ENCODE measurements around the gene RASD2.

RASD2 gene

GRCh38 chr22:35593071-35593890 is 52.6 kb downstream of the RASD2 start:
- Histone ChIP-seq H3K4me3 (ENCODE audit: low read depth, low read length) (no peak overlapping the region), H3K27me3 (ENCODE audit: control insufficient read depth, insufficient read depth, low read length) (no peaks in the 10 kb centered on the region), H3K36me3 (ENCODE audit: control insufficient read depth, insufficient read depth, low read length) (no peaks in the 10 kb centered on the region), H3K4me1 (ENCODE audit: control insufficient read depth, insufficient read depth, low read length) (peaks cover 3% of the 10 kb centered on the region), H3K9ac (ENCODE audit: low read depth, low read length) (no peak overlapping the region), H3K9me3 (ENCODE audit: control insufficient read depth, insufficient read depth, low read length) (no peaks in the 10 kb centered on the region)

DNA sequence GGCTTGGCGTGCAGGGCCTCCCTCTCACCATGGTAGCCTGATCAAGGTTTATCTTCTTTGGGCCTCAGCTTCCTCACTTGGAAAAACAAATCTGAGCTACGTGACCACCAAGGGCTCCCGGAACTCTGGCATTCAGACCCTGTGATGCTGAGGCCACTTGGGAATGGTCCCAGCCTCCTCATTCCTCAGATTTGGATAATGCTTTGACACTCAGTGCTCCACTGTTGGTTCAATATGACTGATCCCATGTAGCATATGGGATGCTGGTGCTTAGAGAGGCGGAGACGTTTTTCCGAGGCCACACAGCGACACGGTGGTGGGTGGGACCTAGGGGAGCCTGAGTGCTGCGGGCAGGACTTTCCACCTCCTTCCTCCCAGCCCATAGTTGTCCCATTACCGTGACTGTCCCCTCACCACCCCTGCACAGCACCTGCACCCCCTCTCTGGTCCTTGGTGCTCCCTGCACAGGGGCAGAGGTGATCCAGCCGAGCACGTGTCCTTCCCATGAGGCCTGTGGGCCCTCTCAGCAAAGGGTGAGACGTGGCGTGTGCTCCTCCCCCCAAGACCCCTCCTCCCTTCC is 53.4 kb downstream of the RASD2 start:
- Histone ChIP-seq H3K27me3 (ENCODE audit: control insufficient read depth, insufficient read depth, low read length) (no peaks in the 10 kb centered on the region), H3K36me3 (ENCODE audit: control insufficient read depth, insufficient read depth, low read length) (no peaks in the 10 kb centered on the region), H3K9me3 (ENCODE audit: control insufficient read depth, insufficient read depth, low read length) (no peaks in the 10 kb centered on the region), H3K4me3 (ENCODE audit: low read depth, low read length) (no peak overlapping the region), H3K4me1 (ENCODE audit: control insufficient read depth, insufficient read depth, low read length) (peaks cover 3% of the 10 kb centered on the region), H3K9ac (ENCODE audit: low read depth, low read length) (no peak overlapping the region)

DNA sequence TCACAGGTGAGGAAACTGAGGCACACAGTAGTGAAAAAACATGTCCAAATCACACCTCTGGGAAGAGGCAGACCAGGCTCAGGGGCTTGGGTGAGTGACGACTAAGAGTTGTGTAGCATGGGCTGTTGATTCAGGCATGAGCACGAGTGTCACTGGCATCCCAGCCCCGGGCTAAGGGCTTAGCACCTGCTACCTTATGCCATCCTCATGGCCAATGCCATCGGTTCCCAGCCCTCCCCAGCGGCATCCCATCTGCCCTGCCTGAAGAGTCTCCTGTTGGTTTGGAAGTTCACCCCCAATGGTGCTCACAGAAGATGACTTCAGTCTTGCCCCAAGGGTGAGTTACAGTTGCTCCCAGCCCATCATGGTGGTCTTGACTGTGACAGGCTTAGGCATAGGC is 54.1 kb downstream of the RASD2 start:
- H3K4me1 ChIP-seq (ENCODE audit: control insufficient read depth, insufficient read depth, low read length) = peaks cover 3% of the 10 kb centered on the region
- H3K36me3 ChIP-seq (ENCODE audit: control insufficient read depth, insufficient read depth, low read length) = no peaks in the 10 kb centered on the region
- H3K27me3 ChIP-seq (ENCODE audit: control insufficient read depth, insufficient read depth, low read length) = no peaks in the 10 kb centered on the region
- H3K4me3 ChIP-seq (ENCODE audit: low read depth, low read length) = no peak overlapping the region
- no peaks in the 10 kb centered on the region for H3K9me3 ChIP-seq (ENCODE audit: control insufficient read depth, insufficient read depth, low read length)
- H3K9ac ChIP-seq (ENCODE audit: low read depth, low read length) = no peak overlapping the region

DNA sequence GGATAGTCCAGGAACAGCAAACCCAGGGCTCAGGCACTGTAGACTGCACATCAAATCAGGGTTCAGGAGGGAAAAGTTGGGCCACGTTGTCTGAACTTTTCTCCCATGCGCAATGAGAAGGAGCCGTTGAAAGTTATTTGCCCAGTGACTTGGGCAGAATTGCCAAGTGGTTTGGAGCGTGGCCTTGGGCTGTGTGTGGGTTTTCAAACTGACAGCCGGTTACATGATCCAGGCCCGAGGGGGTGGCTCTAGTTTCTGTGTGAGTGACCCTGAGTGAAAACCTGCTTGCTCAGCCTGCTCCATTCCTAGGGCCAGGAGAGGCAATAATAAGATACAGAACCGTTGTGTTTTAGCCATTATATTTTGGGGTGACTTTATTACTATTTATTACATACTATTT is 56.2 kb downstream of the RASD2 start:
- Histone ChIP-seq H3K4me1 (ENCODE audit: control insufficient read depth, insufficient read depth, low read length) (peaks cover 3% of the 10 kb centered on the region), H3K36me3 (ENCODE audit: control insufficient read depth, insufficient read depth, low read length) (no peaks in the 10 kb centered on the region), H3K27me3 (ENCODE audit: control insufficient read depth, insufficient read depth, low read length) (no peaks in the 10 kb centered on the region), H3K9ac (ENCODE audit: low read depth, low read length) (no peak overlapping the region), H3K9me3 (ENCODE audit: control insufficient read depth, insufficient read depth, low read length) (no peaks in the 10 kb centered on the region), H3K4me3 (ENCODE audit: low read depth, low read length) (no peak overlapping the region)

- no peaks in the 10 kb centered on the region for H3K9me3 ChIP-seq (ENCODE audit: control insufficient read depth, insufficient read depth, low read length)
- H3K4me1 ChIP-seq (ENCODE audit: control insufficient read depth, insufficient read depth, low read length) = peaks cover 3% of the 10 kb centered on the region
- H3K4me3 ChIP-seq (ENCODE audit: low read depth, low read length) = no peak overlapping the region
- H3K27me3 ChIP-seq (ENCODE audit: control insufficient read depth, insufficient read depth, low read length) = no peaks in the 10 kb centered on the region
- no peaks in the 10 kb centered on the region for H3K36me3 ChIP-seq (ENCODE audit: control insufficient read depth, insufficient read depth, low read length)
- no peak overlapping the region for H3K9ac ChIP-seq (ENCODE audit: low read depth, low read length)
Measured at GRCh38 chr22:35597692-35598395, 57.2 kb downstream of the RASD2 start.

- Histone ChIP-seq H3K4me3 (ENCODE audit: low read depth, low read length) (no peak overlapping the region), H3K9ac (ENCODE audit: low read depth, low read length) (no peak overlapping the region), H3K9me3 (ENCODE audit: control insufficient read depth, insufficient read depth, low read length) (no peaks in the 10 kb centered on the region), H3K4me1 (ENCODE audit: control insufficient read depth, insufficient read depth, low read length) (peaks cover 3% of the 10 kb centered on the region), H3K27me3 (ENCODE audit: control insufficient read depth, insufficient read depth, low read length) (no peaks in the 10 kb centered on the region), H3K36me3 (ENCODE audit: control insufficient read depth, insufficient read depth, low read length) (no peaks in the 10 kb centered on the region)
Measured at GRCh38 chr22:35598396-35598710, 57.7 kb downstream of the RASD2 start.

DNA sequence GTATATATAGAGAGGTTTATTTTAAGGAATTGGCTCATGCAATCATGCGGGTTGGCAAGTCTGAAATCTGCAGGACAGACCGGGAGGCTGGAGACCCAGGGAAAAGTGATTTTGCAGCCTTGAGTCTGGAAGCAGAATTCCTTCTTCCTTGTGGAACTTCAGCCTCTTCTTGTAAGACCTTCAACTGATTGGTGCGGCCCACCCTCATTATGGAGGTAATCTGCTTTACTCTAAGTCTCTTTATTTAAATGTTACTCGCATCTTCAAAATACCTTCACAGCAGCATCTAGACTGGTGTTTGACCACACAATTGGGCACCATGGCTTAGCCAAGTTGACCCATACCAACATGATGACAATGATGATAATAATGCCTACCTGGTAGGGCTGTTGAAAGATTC is 58.7 kb downstream of the RASD2 start:
- Histone ChIP-seq H3K27me3 (ENCODE audit: control insufficient read depth, insufficient read depth, low read length) (no peaks in the 10 kb centered on the region), H3K4me3 (ENCODE audit: low read depth, low read length) (no peak overlapping the region), H3K9ac (ENCODE audit: low read depth, low read length) (no peak overlapping the region), H3K9me3 (ENCODE audit: control insufficient read depth, insufficient read depth, low read length) (no peaks in the 10 kb centered on the region), H3K4me1 (ENCODE audit: control insufficient read depth, insufficient read depth, low read length) (no peaks in the 10 kb centered on the region), H3K36me3 (ENCODE audit: control insufficient read depth, insufficient read depth, low read length) (no peaks in the 10 kb centered on the region)

- no peaks in the 10 kb centered on the region for H3K9me3 ChIP-seq (ENCODE audit: control insufficient read depth, insufficient read depth, low read length)
- H3K27me3 ChIP-seq (ENCODE audit: control insufficient read depth, insufficient read depth, low read length) = no peaks in the 10 kb centered on the region
- H3K36me3 ChIP-seq (ENCODE audit: control insufficient read depth, insufficient read depth, low read length) = no peaks in the 10 kb centered on the region
- H3K4me1 ChIP-seq (ENCODE audit: control insufficient read depth, insufficient read depth, low read length) = no peaks in the 10 kb centered on the region
- H3K9ac ChIP-seq (ENCODE audit: low read depth, low read length) = no peak overlapping the region
- no peak overlapping the region for H3K4me3 ChIP-seq (ENCODE audit: low read depth, low read length)
Measured at GRCh38 chr22:35600476-35600875, 59.8 kb downstream of the RASD2 start.

GRCh38 chr22:35601013-35601580 is 60.5 kb downstream of the RASD2 start:
- Histone ChIP-seq H3K4me1 (ENCODE audit: control insufficient read depth, insufficient read depth, low read length) (no peaks in the 10 kb centered on the region), H3K27me3 (ENCODE audit: control insufficient read depth, insufficient read depth, low read length) (no peaks in the 10 kb centered on the region), H3K9me3 (ENCODE audit: control insufficient read depth, insufficient read depth, low read length) (no peaks in the 10 kb centered on the region), H3K9ac (ENCODE audit: low read depth, low read length) (no peak overlapping the region), H3K4me3 (ENCODE audit: low read depth, low read length) (no peak overlapping the region), H3K36me3 (ENCODE audit: control insufficient read depth, insufficient read depth, low read length) (no peaks in the 10 kb centered on the region)

DNA sequence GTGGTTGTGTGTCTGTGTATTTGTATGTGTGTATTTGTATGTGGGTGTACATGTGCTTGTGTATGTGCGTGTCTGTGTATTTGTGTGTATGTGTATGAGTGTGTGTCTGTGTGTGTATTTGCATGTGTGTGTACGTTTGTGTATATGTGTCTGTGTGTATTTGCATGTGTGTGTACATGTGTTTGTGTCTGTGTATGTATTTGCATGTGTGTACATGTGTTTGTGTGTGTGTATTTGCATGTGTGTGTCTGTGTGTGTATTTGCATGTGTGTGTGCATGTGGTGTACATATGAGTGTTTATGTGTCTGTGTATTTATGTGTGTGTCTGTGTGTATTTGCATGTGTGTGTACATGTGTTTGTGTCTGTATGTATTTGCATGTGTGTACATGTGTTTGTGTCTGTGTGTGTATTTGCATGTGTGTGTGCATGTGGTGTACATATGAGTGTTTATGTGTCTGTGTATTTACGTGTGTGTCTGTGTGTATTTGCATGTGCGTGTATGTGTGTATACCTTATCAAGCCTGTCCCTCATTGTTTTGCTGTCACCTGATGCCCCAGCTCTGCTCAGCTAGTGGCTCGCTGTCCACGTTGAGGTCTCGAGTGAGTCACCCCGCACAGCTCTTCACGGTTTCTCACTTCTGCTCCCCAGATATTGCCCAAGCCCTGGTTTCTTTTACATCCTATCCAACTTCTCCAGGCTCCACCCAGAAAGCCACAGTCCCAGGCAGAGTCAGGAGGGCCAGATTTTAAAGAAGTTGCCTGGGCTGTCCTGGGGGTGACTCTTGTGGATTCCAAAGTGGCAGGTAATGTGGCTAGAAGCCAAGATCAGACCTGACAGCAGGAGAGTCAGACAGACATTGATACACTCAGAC is 61.3 kb downstream of the RASD2 start:
- Histone ChIP-seq H3K9ac (ENCODE audit: low read depth, low read length) (no peak overlapping the region), H3K4me3 (ENCODE audit: low read depth, low read length) (no peak overlapping the region), H3K4me1 (ENCODE audit: control insufficient read depth, insufficient read depth, low read length) (no peaks in the 10 kb centered on the region), H3K9me3 (ENCODE audit: control insufficient read depth, insufficient read depth, low read length) (no peaks in the 10 kb centered on the region), H3K36me3 (ENCODE audit: control insufficient read depth, insufficient read depth, low read length) (no peaks in the 10 kb centered on the region), H3K27me3 (ENCODE audit: control insufficient read depth, insufficient read depth, low read length) (no peaks in the 10 kb centered on the region)
